ENCODE results near the gene CBARP. TPM values are rescaled to one million over a fixed set of nuclear protein-coding genes. Genes with fewer than 3 reads are reported as not detected.
A peak's percentile ranks its signal among the peaks of the same experiment; 100 is the strongest.

CBARP gene
- total and polyA plus RNA-seq, 9 of the 15 experiments (the other 6 are each of a cell fraction or from before 2014, with no cell fraction given) = 0.03 to 8.9 (median 1.2) TPM; not detected in 1

DNA sequence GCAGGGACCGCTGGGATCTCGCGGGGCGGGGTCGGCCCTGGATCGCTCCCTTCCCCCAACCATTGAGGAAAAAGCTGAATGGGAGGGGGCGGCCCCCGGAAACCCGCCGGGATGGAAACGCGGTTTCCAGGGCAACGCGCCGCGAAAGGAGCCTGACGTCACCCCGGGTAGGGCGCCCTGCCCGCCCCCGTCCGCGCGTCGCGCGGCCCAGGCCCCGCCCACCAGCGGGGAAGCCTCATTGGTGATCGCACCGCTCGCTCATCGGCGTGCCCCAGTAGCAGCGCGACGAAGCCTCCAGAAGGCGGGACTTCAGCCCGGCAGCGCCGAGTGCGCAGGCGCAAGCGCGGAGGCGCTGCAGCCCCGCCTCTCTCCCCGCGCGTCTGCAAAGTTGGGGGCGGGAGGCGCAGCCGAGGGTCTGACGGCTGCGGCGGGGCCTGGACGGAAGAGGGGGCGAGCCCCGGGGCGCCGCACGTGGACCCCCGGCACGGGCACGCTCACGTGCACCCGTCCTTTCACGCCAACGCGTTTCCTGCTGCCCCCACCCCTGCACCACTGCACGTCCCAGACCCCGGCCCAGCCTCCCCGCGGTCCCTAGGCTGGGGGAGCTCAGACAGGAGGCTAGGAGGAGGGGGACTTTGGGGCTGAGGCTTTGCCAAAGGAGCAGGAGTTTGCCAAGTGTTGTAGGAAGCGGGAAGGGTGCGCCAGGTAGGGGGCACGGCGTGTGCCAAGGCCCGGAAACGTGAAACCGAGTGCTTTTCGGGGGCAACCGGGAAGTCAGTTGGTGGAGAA lies 23.1 kb upstream of the CBARP start (continued):
- TF ChIP-seq, protein P1, sequence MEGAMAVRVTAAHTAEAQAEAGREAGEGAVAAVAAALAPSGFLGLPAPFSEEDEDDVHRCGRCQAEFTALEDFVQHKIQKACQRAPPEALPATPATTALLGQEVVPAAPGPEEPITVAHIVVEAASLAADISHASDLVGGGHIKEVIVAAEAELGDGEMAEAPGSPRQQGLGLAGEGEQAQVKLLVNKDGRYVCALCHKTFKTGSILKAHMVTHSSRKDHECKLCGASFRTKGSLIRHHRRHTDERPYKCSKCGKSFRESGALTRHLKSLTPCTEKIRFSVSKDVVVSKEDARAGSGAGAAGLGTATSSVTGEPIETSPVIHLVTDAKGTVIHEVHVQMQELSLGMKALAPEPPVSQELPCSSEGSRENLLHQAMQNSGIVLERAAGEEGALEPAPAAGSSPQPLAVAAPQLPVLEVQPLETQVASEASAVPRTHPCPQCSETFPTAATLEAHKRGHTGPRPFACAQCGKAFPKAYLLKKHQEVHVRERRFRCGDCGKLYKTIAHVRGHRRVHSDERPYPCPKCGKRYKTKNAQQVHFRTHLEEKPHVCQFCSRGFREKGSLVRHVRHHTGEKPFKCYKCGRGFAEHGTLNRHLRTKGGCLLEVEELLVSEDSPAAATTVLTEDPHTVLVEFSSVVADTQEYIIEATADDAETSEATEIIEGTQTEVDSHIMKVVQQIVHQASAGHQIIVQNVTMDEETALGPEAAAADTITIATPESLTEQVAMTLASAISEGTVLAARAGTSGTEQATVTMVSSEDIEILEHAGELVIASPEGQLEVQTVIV (CRISPR knock-in tag; IDR thresholded peaks at IDR 0.05; ENCODE audit: borderline replicate concordance) = no peak
- TF ChIP-seq GABPB1 (CRISPR knock-in tag; IDR thresholded peaks at IDR 0.05) (peak; percentile 58), RBM14 (IDR thresholded peaks at IDR 0.05; ENCODE audit: borderline replicate concordance, insufficient read depth, low read depth, low read length) (no peak), U2AF1 (optimal IDR thresholded peaks at IDR 0.05; ENCODE audit: low read depth, low read length) (no peak), ATF1 (CRISPR knock-in tag; IDR thresholded peaks at IDR 0.05) (0 out of 2 replicates have a peak, but pooled peaks have one; percentile 35), ATF1 (tag; IDR thresholded peaks at IDR 0.05) (peak; percentile 93), CTBP1 (IDR thresholded peaks at IDR 0.05; ENCODE audit: borderline replicate concordance) (peak; percentile 31; the same call in 1 of the 2 replicates), ZC3H8 (IDR thresholded peaks at IDR 0.05) (no peak), HNRNPK (IDR thresholded peaks at IDR 0.05; ENCODE audit: low read depth, low read length, poor library complexity, severe bottlenecking) (peak; percentile 7)
- TF ChIP-seq, protein P2, sequence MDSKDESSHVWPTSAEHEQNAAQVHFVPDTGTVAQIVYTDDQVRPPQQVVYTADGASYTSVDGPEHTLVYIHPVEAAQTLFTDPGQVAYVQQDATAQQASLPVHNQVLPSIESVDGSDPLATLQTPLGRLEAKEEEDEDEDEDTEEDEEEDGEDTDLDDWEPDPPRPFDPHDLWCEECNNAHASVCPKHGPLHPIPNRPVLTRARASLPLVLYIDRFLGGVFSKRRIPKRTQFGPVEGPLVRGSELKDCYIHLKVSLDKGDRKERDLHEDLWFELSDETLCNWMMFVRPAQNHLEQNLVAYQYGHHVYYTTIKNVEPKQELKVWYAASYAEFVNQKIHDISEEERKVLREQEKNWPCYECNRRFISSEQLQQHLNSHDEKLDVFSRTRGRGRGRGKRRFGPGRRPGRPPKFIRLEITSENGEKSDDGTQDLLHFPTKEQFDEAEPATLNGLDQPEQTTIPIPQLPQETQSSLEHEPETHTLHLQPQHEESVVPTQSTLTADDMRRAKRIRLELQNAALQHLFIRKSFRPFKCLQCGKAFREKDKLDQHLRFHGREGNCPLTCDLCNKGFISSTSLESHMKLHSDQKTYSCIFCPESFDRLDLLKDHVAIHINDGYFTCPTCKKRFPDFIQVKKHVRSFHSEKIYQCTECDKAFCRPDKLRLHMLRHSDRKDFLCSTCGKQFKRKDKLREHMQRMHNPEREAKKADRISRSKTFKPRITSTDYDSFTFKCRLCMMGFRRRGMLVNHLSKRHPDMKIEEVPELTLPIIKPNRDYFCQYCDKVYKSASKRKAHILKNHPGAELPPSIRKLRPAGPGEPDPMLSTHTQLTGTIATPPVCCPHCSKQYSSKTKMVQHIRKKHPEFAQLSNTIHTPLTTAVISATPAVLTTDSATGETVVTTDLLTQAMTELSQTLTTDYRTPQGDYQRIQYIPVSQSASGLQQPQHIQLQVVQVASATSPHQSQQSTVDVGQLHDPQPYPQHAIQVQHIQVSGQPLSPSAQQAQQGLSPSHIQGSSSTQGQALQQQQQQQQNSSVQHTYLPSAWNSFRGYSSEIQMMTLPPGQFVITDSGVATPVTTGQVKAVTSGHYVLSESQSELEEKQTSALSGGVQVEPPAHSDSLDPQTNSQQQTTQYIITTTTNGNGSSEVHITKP (IDR thresholded peaks at IDR 0.05; ENCODE audit: partially characterized antibody) = peak; percentile 84
- TF ChIP-seq, protein P3, sequence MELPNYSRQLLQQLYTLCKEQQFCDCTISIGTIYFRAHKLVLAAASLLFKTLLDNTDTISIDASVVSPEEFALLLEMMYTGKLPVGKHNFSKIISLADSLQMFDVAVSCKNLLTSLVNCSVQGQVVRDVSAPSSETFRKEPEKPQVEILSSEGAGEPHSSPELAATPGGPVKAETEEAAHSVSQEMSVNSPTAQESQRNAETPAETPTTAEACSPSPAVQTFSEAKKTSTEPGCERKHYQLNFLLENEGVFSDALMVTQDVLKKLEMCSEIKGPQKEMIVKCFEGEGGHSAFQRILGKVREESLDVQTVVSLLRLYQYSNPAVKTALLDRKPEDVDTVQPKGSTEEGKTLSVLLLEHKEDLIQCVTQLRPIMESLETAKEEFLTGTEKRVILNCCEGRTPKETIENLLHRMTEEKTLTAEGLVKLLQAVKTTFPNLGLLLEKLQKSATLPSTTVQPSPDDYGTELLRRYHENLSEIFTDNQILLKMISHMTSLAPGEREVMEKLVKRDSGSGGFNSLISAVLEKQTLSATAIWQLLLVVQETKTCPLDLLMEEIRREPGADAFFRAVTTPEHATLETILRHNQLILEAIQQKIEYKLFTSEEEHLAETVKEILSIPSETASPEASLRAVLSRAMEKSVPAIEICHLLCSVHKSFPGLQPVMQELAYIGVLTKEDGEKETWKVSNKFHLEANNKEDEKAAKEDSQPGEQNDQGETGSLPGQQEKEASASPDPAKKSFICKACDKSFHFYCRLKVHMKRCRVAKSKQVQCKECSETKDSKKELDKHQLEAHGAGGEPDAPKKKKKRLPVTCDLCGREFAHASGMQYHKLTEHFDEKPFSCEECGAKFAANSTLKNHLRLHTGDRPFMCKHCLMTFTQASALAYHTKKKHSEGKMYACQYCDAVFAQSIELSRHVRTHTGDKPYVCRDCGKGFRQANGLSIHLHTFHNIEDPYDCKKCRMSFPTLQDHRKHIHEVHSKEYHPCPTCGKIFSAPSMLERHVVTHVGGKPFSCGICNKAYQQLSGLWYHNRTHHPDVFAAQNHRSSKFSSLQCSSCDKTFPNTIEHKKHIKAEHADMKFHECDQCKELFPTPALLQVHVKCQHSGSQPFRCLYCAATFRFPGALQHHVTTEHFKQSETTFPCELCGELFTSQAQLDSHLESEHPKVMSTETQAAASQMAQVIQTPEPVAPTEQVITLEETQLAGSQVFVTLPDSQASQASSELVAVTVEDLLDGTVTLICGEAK (IDR thresholded peaks at IDR 0.05) = 0 out of 2 replicates have a peak, but pooled peaks have one; percentile 11
- TF ChIP-seq, protein P3 (CRISPR knock-in tag; IDR thresholded peaks at IDR 0.05) = no peak

All from K562 (cell line).